Activated CD4-positive, alpha-beta T cell treated with anti-CD3 and anti-CD28 coated beads for 24 hours (primary cell): ENCODE data around the gene PCDH8.

Experiments
- DNase-seq, 2 donors: peaks; one replicate each; pipeline ENCODE4 v3.0.0-alpha.2; 2020; ENCODE audit warnings: low read depth in 2 of 2

PCDH8 gene

GRCh38 chr13:52851137-52851962 lies 2.9 kb upstream of the PCDH8 start:
- no peak for DNase-seq

DNA sequence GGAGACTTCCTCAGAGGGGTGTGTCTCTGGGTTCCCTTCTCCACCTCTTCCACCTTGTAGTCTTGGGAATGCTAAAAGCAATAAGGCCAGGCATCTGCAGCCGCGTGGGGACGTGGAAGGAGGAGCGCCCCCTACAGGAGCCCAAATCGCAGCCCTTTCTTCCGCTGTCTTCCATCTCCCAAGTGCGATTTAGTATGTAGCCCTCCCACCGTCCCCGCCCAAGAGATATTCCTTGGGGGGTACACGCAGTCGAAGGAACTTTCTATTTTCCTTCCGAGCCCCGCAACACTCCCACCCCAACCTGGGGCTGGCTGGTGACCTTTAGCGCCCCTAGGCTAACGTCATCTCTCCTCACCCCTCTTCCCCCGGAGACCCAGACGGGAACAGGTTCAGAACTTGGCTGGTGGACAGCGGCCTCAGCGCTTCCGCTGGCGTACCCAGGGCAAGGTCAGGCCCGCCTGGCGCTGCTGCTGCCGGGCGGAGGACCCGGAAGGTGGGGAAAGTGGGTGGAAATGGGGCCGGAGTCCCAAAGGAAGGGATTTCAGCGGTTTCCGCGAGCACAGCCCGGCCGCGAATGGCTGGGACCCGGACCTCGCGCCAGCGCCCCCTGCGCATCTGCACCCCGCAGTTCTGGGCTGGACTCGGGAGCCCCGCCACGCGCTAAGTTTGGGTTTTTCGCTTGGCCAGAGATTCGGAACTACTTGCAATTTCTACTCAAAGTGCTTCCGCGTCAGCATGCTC lies 2.1 kb upstream of the PCDH8 start:
- DNase-seq: no peak

GRCh38 chr13:52850072-52850395 lies 1.6 kb upstream of the PCDH8 start:
- no peak for DNase-seq

GRCh38 chr13:52849291-52850071 lies 1.0 kb upstream of the PCDH8 start:
- no peak for DNase-seq

GRCh38 chr13:52847682-52848432 lies 583 bp downstream of the PCDH8 start:
- DNase-seq: no peak

GRCh38 chr13:52847322-52847681 lies 1.1 kb downstream of the PCDH8 start:
- DNase-seq: no peak

DNA sequence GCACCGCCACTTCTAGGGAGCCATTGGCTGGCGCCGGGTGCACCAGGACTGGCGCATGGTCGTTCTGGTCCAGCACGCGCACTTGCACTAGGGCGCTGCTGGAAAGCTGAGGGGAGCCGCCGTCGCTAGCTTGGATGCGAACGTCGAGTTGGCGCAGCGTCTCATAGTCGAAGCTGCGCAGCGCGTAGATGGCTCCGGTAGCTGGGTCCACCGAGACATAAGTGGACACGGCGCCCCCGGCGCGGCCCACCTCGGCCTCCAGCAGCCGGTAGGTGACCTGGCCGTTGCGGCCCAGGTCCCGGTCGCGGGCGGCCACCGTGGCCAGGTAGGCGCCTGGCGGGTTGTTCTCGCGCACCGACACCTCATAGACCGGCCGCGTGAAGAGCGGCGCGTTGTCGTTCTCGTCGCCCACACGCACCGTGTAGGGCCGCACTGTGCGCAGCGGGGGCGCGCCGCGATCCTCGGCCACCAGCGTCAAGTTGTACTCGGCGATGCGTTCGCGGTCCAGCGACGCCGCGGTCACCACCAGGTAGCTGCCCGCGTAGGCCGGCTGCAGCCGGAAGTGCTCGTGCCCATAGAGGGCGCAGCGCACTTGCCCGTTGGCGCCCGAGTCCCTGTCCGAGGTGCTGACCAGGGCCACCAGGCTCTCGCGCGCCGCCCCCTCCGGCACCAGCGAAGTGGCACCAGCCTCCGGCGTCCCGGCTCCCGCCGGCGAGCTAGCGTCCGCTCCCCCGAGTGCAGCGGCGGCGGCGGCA lies 1.7 kb downstream of the PCDH8 start:
- no peak for DNase-seq

GRCh38 chr13:52845766-52846566 lies 2.5 kb downstream of the PCDH8 start:
- DNase-seq: peak in 1 of 2 donors; percentile 23

- no peak for DNase-seq
Observed at GRCh38 chr13:52845334-52845761, 3.1 kb downstream of the PCDH8 start.

DNA sequence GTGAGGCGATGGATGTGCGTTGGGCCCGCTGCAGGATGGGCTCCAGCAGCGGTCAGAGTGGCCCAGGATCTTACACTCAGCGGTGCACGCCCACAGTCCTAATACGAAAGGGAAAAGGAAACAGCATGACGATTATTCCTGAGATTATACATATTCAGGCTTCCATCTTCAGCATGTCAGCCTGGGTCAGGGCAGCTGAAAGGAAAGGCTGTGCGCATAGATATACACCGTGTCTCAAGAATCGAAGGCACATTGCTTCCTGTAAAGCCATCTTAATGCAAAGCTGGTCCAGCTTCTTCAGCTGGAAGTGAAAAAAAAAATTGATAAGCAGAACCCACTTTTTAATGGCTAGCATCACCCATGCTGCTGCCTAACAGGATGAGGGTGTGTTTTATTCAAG lies 3.6 kb downstream of the PCDH8 start:
- DNase-seq: no peak

DNA sequence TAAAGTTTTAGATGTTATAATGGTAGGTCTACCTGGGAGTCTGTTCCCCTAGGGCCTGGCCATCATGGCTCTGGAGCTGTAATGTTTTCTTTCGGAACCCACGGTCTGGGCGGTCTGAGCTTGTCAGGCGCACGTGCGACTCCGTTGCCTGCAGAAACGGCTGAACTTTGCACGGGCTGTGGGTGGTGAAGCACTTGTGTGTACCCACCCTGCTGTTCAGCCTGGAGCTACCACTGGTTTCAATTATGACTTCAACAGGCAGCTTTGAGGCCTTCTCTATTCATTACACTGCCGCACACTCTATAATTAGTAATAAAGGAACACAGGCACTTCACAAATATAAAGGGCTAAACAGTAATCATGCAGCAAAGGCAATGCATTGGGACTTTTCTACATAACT lies 6.0 kb downstream of the PCDH8 start:
- DNase-seq: no peak

- no peak for DNase-seq
Observed at GRCh38 chr13:52840066-52840465, 8.4 kb downstream of the PCDH8 start.

- DNase-seq: no peak
Observed at GRCh38 chr13:52838433-52839107, 9.9 kb downstream of the PCDH8 start.

GRCh38 chr13:52837850-52838249 lies 10.6 kb downstream of the PCDH8 start:
- DNase-seq: no peak

DNA sequence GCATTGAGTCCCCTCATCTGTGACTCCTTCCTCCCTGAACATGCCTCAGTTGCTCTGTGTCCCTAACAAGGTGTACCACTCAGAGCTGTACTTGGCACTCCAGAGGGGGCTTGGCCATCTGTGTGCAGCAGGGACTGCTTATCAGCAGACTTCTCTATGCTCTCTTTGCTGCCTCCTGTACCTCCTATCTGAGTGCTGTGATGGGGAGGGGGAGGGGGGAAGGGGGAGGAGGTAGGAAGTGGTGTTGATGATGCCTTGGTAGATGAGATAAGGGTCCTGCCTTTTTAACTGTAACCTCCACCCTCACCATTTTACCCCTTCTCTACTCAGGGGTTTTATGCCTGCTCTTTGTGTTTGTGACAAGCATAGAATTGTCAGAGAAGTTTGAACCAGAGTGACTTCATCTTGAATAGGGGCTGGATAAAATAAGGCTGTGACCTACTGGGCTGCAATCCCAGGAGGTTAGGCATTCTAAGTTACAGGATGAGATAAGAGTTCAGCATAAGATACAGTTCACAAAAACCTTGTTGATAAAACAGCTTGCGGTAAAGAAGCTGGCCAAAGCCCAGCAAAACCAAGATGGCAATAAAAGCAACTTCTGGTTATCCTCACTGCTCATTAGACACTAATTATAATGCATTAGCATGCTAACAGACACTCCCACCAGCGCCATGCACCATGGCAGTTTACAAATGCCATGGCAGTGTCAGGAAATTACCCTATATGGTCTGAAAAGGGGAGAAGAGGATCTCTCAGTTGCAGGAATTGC lies 13.2 kb downstream of the PCDH8 start:
- no peak for DNase-seq

DNA sequence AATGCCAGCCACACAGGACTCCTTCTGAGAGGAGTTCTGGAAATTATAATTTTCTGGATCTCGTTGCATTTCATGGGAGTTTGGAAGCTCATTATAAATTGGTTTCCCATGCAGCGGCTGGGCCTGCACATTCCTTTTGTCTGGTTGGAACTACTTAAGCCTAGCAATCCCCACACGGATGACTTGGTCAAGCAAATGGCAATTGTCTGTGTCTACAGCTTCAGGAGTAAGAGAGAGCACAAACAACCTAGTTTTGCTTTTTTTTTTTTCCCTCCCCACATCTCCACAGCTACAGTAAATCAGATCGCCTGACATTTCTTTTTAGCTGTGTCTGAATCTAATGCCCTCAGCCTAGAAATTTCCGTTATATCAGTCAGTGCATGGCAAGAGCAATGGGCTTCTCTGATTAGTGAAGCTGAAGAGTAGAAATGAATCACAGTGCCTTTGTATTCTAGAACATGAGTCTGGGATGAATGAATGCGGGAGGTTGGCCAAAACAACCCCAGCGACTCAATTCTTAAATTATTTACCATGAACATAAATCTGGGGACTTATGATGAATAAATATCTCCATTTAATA lies 15.1 kb downstream of the PCDH8 start:
- no peak for DNase-seq

DNA sequence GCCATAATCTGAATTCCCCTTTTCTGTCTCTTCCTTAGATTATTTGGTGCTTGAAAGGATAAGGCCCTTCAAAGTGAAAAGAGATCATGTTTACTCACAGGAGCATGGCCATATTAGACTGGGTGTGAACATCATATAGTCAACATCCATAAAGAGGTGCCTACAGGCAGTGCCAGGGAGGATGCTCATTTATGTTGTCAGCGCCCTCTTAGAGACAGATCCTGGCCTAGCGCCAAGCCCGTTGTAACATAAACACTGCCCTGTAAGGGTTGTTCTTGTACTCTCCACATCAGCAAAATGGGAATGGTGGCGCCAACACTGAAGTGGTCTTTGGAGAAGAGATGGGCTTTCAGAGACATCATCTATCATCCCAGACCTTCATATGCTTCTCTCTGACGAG lies 16.1 kb downstream of the PCDH8 start:
- no peak for DNase-seq

DNA sequence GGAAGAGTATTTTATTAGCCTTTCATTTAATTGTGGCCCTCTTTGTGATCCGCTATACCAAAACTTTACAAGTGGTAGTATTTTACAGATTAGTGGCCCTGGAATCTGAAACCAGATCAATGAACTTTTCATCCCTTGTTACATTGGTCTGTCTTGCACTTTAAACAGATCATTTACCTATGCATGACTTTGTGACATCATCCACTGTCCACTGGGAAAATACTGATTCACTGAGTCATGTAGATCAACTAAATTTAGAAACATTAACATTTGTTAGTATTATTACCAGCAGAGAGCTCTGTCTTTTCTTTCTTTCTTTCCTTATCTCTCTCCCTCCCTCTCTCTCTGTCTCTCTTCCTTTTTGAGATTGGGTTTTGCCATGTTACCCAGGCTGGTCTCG lies 17.5 kb downstream of the PCDH8 start:
- no peak for DNase-seq

DNA sequence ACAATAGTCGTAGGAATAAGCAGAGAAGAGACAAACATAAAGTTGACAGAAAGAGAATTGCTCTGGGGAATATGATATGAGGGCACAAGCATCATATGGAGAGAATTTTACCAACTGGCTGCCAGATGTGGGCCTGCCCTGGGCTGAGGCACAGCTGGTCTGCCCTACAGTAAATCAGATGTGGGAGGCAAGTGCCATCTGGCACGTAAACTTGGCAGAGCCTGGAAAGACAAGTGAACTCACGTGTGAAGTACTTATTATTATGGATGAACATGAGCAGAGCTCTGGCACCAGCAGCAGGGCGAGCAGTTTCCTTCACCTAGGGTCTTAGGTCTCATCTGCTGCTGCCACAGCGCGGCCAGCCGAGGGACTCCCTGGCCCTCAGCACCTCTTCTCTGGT lies 20.6 kb downstream of the PCDH8 start:
- DNase-seq: no peak
